GM18499 (cell line): Measurements from ENCODE around the gene CPT2.
"Not testable (repeated sequence)": the region's sequence is repeated elsewhere in the genome, so short reads cannot be mapped to it uniquely, and the experiment has no call there.

Source experiments
- ATAC-seq: cut with Tn5 transposase; IDR thresholded peaks from one replicate; pipeline ENCODE4 v1.9.1; 2021; ENCODE audit warnings: moderate number of reproducible peaks; ENCODE audit not compliant: insufficient read depth, unreplicated experiment

Gene CPT2

DNA sequence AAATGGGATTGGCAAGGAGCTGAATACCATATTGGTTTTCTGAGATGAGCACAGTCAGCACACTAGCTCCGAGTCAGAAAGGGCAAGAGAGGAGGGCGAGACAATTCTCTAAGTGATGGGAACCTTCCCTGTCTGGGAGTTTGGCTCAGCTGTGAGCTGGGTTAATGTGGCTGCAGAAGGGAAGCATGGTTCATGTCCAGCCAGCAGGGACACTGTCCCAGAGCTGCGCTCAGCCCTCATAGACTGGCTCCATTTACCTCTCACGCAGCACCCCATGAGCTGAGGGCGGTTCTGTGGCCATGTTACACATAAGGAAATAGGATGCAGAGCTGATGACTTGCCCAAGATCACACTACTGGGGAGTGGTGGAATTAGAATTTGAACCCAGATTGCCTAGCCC, 15.7 kb upstream of the CPT2 start:
- no peak for ATAC-seq

GRCh38 chr1:53182111-53182593, 14.5 kb upstream of the CPT2 start:
- no peak for ATAC-seq

DNA sequence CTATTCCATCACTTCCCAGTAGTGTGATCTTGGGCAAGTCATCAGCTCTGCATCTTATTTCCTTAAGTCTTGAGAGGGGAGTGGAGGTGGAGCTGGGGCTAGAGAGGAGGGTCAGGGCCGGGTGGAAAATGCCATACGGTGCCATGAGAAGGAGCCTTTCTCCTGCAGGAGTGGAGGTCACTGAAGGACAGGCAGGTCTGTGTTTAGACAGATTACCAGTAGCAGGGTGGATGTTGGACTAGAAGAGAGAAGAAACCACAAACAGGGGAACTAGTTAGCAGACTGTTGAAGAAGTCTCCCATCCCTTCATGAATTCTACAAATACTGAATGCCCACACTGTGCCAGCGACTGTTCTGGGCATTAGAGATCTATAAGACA, 13.9 kb upstream of the CPT2 start:
- no peak for ATAC-seq

GRCh38 chr1:53183095-53183990, 13.3 kb upstream of the CPT2 start:
- no peak for ATAC-seq

DNA sequence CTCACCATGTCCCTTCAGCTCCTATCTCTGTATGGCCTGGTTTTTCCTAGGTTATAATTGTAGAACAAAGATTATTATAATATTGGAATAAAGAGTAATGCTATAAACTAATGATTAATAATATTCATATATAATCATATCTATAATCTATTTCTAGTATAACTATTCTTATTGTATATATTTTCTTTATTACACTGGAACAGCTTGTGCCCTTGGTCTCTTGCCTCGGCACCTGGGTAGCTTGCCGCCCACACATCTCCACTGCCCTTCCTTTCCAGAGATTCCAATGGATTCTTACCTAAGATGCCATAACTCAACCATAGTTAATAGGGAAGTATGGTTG, 10.7 kb upstream of the CPT2 start:
- not testable (repeated sequence) for ATAC-seq

GRCh38 chr1:53186533-53186932, 10.1 kb upstream of the CPT2 start:
- ATAC-seq: no peak

DNA sequence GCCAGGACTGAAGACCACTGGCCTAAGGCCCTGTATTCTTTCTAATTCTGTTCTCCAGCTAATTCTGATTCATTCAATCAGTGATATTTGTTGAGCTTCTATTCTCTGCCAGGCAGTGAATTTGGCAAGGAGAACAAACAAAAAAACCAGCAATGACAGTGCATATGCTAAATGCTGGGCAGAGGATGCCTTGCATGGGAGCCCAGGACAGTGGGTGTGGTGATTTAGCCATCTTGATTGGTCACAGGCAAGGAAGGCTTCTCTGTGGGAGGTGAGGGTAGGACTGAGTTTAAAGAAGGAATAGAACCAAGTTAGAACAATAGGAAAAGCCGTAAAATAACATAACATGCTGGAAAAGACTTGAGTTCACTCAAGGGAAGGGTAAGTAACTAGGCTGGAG, 9.2 kb upstream of the CPT2 start:
- ATAC-seq: no peak

DNA sequence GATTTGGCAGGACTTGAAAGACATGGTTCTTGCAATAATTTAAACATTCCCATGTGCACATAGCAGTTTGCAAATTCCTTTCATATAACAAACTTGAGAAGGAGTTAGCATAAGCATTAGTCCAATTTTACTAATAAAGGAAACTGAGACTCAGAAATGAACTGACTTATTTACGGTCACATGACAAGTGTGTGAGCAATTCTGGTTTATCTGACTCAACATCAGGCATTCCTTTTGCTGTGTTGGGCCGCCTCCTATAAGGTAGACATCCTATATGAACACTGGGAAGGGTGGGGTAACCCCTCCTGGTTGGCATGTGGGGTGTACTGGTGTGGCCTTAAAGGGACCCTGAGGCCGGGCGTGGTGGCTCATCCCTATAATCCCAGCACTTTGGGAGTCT, 8.5 kb upstream of the CPT2 start:
- ATAC-seq: no peak

DNA sequence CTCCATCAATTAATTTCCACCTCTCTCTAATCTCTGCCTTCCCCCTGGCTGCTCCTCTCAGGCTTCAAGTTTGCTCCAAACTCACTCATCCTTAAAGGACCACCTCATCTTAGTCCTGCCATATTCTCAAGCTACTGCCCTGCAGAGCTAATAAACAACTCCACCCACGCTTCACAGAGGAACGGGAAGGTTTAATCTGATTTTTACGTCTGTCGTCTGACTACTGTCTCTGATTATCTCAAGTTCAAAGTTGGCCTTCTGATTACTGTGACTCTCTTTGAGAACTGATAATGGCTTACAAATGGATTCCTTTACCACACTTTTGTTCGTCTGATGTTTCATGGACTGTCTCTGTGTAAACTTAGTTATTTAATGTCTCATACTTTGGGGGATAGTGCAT, 7.6 kb upstream of the CPT2 start:
- no peak for ATAC-seq

- no peak for ATAC-seq
Measured at GRCh38 chr1:53190210-53190611, 6.4 kb upstream of the CPT2 start.

- ATAC-seq: no peak
Measured at GRCh38 chr1:53195246-53196016, 1.2 kb upstream of the CPT2 start.

- no peak for ATAC-seq
Measured at GRCh38 chr1:53196017-53196484, 573 bp upstream of the CPT2 start.

GRCh38 chr1:53197291-53198200, 922 bp downstream of the CPT2 start:
- ATAC-seq: no peak

DNA sequence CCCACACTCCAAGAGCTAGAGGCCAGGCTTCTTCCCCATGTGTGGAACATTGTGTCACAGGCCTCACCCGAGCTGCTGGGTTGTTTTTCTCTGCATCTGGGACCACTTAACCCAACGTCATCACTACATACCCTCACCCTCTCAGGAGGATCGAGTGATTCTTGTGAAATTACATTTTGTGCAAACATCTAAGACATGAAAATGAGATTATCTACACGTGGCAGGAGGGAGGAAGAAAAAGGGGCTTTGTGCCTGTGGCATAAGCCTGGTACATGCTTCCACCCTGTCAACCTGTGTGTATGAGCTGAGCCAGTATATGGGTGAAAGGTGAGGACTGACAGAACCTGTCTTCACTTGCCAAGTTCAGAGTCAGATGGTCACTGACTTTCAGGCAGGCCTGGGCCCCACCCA, 1.6 kb downstream of the CPT2 start:
- ATAC-seq: no peak

DNA sequence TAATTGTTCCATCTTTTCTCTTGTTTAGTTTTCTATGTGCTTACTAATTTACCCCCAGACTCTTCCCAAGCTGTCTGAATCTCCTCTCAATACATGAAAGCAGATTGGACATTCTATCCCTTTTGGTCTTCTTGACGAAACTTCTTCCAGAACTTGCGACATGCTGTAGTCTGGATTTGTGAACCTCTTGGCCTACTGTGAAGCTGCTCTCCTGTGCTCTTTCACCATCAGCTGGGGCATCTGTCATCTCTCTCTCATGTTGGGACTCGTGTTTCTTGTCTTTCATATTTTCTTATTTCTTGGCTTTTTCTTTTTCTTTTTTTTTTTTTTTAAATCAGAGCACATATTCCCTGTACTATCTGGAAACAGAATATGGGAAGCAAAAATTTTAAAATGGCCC, 6.8 kb downstream of the CPT2 start:
- no peak for ATAC-seq

GRCh38 chr1:53205496-53205895, 8.9 kb downstream of the CPT2 start:
- not testable (repeated sequence) for ATAC-seq

GRCh38 chr1:53206083-53206685, 9.6 kb downstream of the CPT2 start:
- ATAC-seq: not testable (repeated sequence)

DNA sequence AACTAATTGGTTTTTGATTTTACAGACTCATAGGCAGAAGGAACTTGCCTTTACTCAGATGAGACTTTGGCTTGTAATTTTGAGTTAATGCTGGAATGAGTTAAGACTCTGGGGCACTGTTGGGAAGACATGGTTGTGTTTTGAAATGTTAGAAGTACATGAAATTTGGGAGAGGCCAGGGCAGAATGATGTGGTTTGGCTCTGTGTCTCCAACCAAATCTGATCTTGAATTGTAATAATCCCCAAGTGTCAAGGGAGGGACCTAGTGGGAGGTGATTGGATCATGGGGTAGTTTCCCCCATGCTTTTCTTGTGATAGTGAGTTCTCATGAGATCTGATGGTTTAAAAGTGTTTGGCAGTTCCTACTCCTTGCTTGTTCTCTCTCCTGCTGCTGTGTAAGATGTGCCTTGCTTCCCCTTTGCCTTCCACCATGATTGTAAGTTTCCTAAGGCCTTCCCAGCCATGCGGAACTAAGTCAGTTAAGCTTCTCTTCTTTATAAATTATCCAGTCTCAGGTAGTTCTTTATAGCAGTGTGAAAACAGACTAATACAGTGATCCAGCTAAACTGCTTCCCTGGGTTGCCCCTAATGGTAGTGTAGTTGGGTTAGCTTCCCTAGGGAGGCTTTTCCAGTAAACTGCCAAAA, 10.2 kb downstream of the CPT2 start:
- no peak for ATAC-seq

- no peak for ATAC-seq
Measured at GRCh38 chr1:53207726-53208125, 11.1 kb downstream of the CPT2 start.

DNA sequence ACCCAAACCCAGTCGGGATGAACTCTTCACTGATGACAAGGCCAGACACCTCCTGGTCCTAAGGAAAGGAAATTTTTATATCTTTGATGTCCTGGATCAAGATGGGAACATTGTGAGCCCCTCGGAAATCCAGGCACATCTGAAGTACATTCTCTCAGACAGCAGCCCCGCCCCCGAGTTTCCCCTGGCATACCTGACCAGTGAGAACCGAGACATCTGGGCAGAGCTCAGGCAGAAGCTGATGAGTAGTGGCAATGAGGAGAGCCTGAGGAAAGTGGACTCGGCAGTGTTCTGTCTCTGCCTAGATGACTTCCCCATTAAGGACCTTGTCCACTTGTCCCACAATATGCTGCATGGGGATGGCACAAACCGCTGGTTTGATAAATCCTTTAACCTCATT, 13.7 kb downstream of the CPT2 start:
- no peak for ATAC-seq
